Stomach smooth muscle (tissue), 2 donors: ENCODE measurements around the gene HOXC12.
A peak's percentile ranks its signal among the peaks of the same experiment; 100 is the strongest.

Experiments
- H3K27ac ChIP-seq: one replicate; pipeline ENCODE4 v1.7.0; 2013; ENCODE audit warnings: mild to moderate bottlenecking, low read length, inconsistent platforms
- H3K27me3 ChIP-seq, 2 donors: one replicate each; pipeline ENCODE4 v1.7.0; 2013; ENCODE audit warnings: low read length in 2 of 2; ENCODE audit not compliant: insufficient read depth in 2 of 2, control insufficient read depth in 1 of 2
- H3K36me3 ChIP-seq, 2 donors: one replicate each; pipeline ENCODE4 v1.7.0; 2013; ENCODE audit warnings: low read length in 2 of 2; ENCODE audit not compliant: control insufficient read depth in 2 of 2, insufficient read depth in 2 of 2
- H3K4me1 ChIP-seq: one replicate; pipeline ENCODE4 v1.7.0; 2013; ENCODE audit warnings: low read length; ENCODE audit not compliant: control insufficient read depth, insufficient read depth
- H3K4me3 ChIP-seq, 2 donors: one replicate each; pipeline ENCODE4 v1.7.0; 2013; ENCODE audit warnings: low read length in 2 of 2
- H3K9ac ChIP-seq, 2 donors: one replicate each; pipeline ENCODE4 v1.7.0; 2013; ENCODE audit warnings: low read length in 2 of 2, mild to moderate bottlenecking in 1 of 2
- H3K9me3 ChIP-seq, 2 donors: one replicate each; pipeline ENCODE4 v1.7.0; 2013; ENCODE audit warnings: low read length in 2 of 2; ENCODE audit not compliant: control insufficient read depth in 2 of 2
- donor health status: healthy.
- donor health status: Pancreatic carcinoma.

Gene HOXC12

GRCh38 chr12:53931844-53932581 lies 22.7 kb upstream of the HOXC12 start:
- H3K9ac ChIP-seq: no peak overlapping the region
- H3K4me3 ChIP-seq: no peak overlapping the region
- H3K36me3 ChIP-seq: no peaks in the 10 kb centered on the region
- H3K27me3 ChIP-seq: peaks cover 82 to 86% of the 10 kb centered on the region in 2 donors
- H3K27ac ChIP-seq: no peak overlapping the region
- H3K4me1 ChIP-seq: peaks cover 10% of the 10 kb centered on the region
- peaks cover 0 to 2% of the 10 kb centered on the region in 2 donors for H3K9me3 ChIP-seq

GRCh38 chr12:53932915-53933314 lies 21.8 kb upstream of the HOXC12 start:
- H3K9me3 ChIP-seq: peaks cover 0 to 2% of the 10 kb centered on the region in 2 donors
- peaks cover 4% of the 10 kb centered on the region for H3K4me1 ChIP-seq
- H3K4me3 ChIP-seq: no peak overlapping the region
- no peak overlapping the region for H3K27ac ChIP-seq
- H3K36me3 ChIP-seq: no peaks in the 10 kb centered on the region
- peaks cover 86% of the 10 kb centered on the region in 2 donors for H3K27me3 ChIP-seq
- no peak overlapping the region for H3K9ac ChIP-seq

- no peak overlapping the region for H3K9ac ChIP-seq
- H3K27me3 ChIP-seq: peaks cover 83 to 86% of the 10 kb centered on the region in 2 donors
- peaks cover 0 to 2% of the 10 kb centered on the region in 2 donors for H3K9me3 ChIP-seq
- H3K36me3 ChIP-seq: no peaks in the 10 kb centered on the region
- peaks cover 6% of the 10 kb centered on the region for H3K4me1 ChIP-seq
- H3K4me3 ChIP-seq: peak overlapping the region in 1 of 2 donors; percentile 15
- no peak overlapping the region for H3K27ac ChIP-seq
These were observed 19.0 kb upstream of the HOXC12 start for GRCh38 chr12:53935383-53936341.

GRCh38 chr12:53937099-53937498 lies 17.6 kb upstream of the HOXC12 start:
- Histone ChIP-seq H3K9ac (no peak overlapping the region), H3K9me3 (no peaks in the 10 kb centered on the region), H3K4me1 (peaks cover 6% of the 10 kb centered on the region), H3K36me3 (no peaks in the 10 kb centered on the region), H3K27ac (no peak overlapping the region), H3K4me3 (no peak overlapping the region), H3K27me3 (peaks cover 82 to 90% of the 10 kb centered on the region in 2 donors)

- H3K27me3 ChIP-seq: peaks cover 80 to 94% of the 10 kb centered on the region in 2 donors
- no peaks in the 10 kb centered on the region for H3K36me3 ChIP-seq
- H3K27ac ChIP-seq: no peak overlapping the region
- no peaks in the 10 kb centered on the region for H3K9me3 ChIP-seq
- H3K9ac ChIP-seq: no peak overlapping the region
- H3K4me1 ChIP-seq: peaks cover 6% of the 10 kb centered on the region
- H3K4me3 ChIP-seq: no peak overlapping the region
These were observed 16.9 kb upstream of the HOXC12 start for GRCh38 chr12:53937596-53938325.

- Histone ChIP-seq H3K36me3 (no peaks in the 10 kb centered on the region), H3K9me3 (no peaks in the 10 kb centered on the region), H3K27ac (no peak within 1 kb of the TSS), H3K4me1 (peaks cover 6% of the 10 kb centered on the region), H3K9ac (no peak within 1 kb of the TSS), H3K4me3 (peak within 1 kb of the TSS in 1 of 2 donors; percentile 8), H3K27me3 (peaks cover 73 to 94% of the 10 kb centered on the region in 2 donors)
These were observed 16.2 kb upstream of the HOXC12 start, which contains the start of gene HOXC13 for GRCh38 chr12:53938326-53939140. Gene HOXC13 (plus strand): TSS chr12:53938831. CDS start chr12:53938907, 76 bp downstream.

- H3K4me3 ChIP-seq: no peak overlapping the region
- H3K9me3 ChIP-seq: no peaks in the 10 kb centered on the region
- H3K27ac ChIP-seq: no peak overlapping the region
- H3K36me3 ChIP-seq: no peaks in the 10 kb centered on the region
- no peak overlapping the region for H3K9ac ChIP-seq
- peaks cover 72 to 94% of the 10 kb centered on the region in 2 donors for H3K27me3 ChIP-seq
- peaks cover 6% of the 10 kb centered on the region for H3K4me1 ChIP-seq
These were observed 15.3 kb upstream of the HOXC12 start for GRCh38 chr12:53939141-53940108.

GRCh38 chr12:53940443-53941014 lies 14.2 kb upstream of the HOXC12 start:
- Histone ChIP-seq H3K27me3 (peaks cover 73 to 94% of the 10 kb centered on the region in 2 donors), H3K36me3 (no peaks in the 10 kb centered on the region), H3K27ac (no peak overlapping the region), H3K9me3 (no peaks in the 10 kb centered on the region), H3K4me3 (no peak overlapping the region), H3K4me1 (peaks cover 6% of the 10 kb centered on the region), H3K9ac (no peak overlapping the region)

GRCh38 chr12:53941187-53941586 lies 13.5 kb upstream of the HOXC12 start:
- H3K9ac ChIP-seq: no peak overlapping the region
- no peaks in the 10 kb centered on the region for H3K9me3 ChIP-seq
- H3K4me1 ChIP-seq: peaks cover 6% of the 10 kb centered on the region
- no peak overlapping the region for H3K27ac ChIP-seq
- H3K27me3 ChIP-seq: peaks cover 73 to 94% of the 10 kb centered on the region in 2 donors
- no peaks in the 10 kb centered on the region for H3K36me3 ChIP-seq
- no peak overlapping the region for H3K4me3 ChIP-seq
